ENCODE results near the gene KDM4F.
"Not testable (repeated sequence)": the region's sequence is repeated elsewhere in the genome, so short reads cannot be mapped to it uniquely, and the experiment has no call there.

Gene KDM4F

GRCh38 chr11:95049122-95049521, at the start of gene KDM4F:
Gene KDM4F (plus strand): TSS chr11:95049422.
- FAIRE-seq: not testable (repeated sequence)

- FAIRE-seq: no peak
Observed at GRCh38 chr11:95003716-95004115, 45.5 kb upstream of the KDM4F start.

GRCh38 chr11:95005642-95006041, 43.6 kb upstream of the KDM4F start:
- FAIRE-seq: no peak

- no peak for FAIRE-seq
Observed at GRCh38 chr11:95011376-95011775, 37.8 kb upstream of the KDM4F start.

GRCh38 chr11:95014184-95014821, 34.9 kb upstream of the KDM4F start:
- FAIRE-seq: no peak

GRCh38 chr11:95016139-95016538, 33.1 kb upstream of the KDM4F start:
- FAIRE-seq: no peak

GRCh38 chr11:95021468-95021867, 27.8 kb upstream of the KDM4F start:
- FAIRE-seq: not testable (repeated sequence)

GRCh38 chr11:95024958-95025357, 24.3 kb upstream of the KDM4F start, which contains the start of gene KDM4E:
Gene KDM4E (plus strand): TSS chr11:95025258. CDS start chr11:95025558, 300 bp downstream.
- no peak for FAIRE-seq

- not testable (repeated sequence) for FAIRE-seq
Observed at GRCh38 chr11:95025594-95025993, 23.6 kb upstream of the KDM4F start.

- FAIRE-seq: no peak
Observed at GRCh38 chr11:95028357-95028756, 20.9 kb upstream of the KDM4F start.

- FAIRE-seq: no peak
Observed at GRCh38 chr11:95033051-95033450, 16.2 kb upstream of the KDM4F start.

GRCh38 chr11:95035316-95035715, 13.9 kb upstream of the KDM4F start:
- FAIRE-seq: no peak

- FAIRE-seq: not testable (repeated sequence)
Observed at GRCh38 chr11:95037356-95038035, 11.7 kb upstream of the KDM4F start.

GRCh38 chr11:95042239-95042638, 7.0 kb upstream of the KDM4F start:
- no peak for FAIRE-seq

- no peak for FAIRE-seq
Observed at GRCh38 chr11:95042906-95043305, 6.3 kb upstream of the KDM4F start.

GRCh38 chr11:95044010-95044409, 5.2 kb upstream of the KDM4F start:
- no peak for FAIRE-seq

- FAIRE-seq: no peak
Observed at GRCh38 chr11:95045812-95046211, 3.4 kb upstream of the KDM4F start.

- FAIRE-seq: no peak
Observed at GRCh38 chr11:95050595-95051202, 1.5 kb downstream of the KDM4F start.

- no peak for FAIRE-seq
Observed at GRCh38 chr11:95054356-95054755, 5.1 kb downstream of the KDM4F start.

- FAIRE-seq: no peak
Observed at GRCh38 chr11:95055283-95055897, 6.2 kb downstream of the KDM4F start.

- no peak for FAIRE-seq
Observed at GRCh38 chr11:95057959-95058358, 8.7 kb downstream of the KDM4F start.

GRCh38 chr11:95058621-95059020, 9.4 kb downstream of the KDM4F start:
- no peak for FAIRE-seq

GRCh38 chr11:95059046-95059445, 9.8 kb downstream of the KDM4F start:
- FAIRE-seq: no peak

- no peak for FAIRE-seq
Observed at GRCh38 chr11:95065336-95065735, 16.1 kb downstream of the KDM4F start.
